ENCODE measurements around the gene SPTLC1.
A peak's percentile ranks its signal among the peaks of the same experiment; 100 is the strongest.

The SPTLC1 gene
- long read RNA-seq, transcript SPTLC1-201 (15 exons, 1,894 nt), result major isoform, 467 of 517 reads
- long read RNA-seq, partial matches to known transcripts, result 7 of 517 reads
- long read RNA-seq, other reads (novel, unspliced or antisense), result 38 of 517 reads

DNA sequence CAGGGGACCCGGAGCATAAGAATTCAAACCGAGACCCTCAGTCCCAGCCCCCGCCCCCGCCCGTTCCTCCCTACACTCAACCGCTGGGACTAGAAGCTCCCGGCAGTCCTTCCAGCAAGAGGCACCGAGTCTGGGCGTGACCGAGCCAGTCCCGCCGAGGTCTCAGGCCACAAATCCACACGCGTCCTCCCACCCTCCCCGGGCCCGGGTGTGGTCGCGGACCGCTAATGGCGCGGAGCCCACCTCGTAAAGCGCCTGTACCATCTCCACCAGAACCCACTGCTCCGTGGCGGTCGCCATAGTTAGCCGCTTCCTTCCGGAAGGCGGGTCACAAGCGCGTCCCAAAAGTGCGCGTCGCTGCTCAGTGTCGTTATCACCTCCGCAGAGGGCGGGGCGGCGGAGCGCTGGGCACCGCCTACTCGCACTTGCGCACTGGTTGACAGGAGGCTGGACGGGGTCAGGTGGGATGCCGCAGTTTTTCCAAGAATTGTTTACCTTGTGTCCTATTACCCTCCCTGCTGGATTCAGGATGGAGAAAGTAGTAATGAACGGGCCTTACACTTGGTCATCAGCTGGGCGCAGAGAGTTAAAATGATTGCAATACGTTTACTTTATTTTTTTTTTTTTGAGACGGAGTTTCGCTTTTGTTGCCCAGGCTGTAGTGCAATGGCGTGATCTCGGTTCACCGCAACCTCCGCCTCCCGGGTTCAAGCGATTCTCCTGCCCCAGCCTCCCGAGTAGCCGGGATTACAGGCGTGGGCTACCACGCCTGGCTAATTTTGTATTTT, at the start of gene SPTLC1:
Gene SPTLC1, minus strand, starts transcription at position 343 of the 788 bp plus-strand sequence. Its CDS starts 43 bp downstream, at position 300.
- peak within 1 kb of the TSS; percentile 72 for H3K4me3 ChIP-seq (replicated peaks; ENCODE audit: insufficient read depth, low read length)
- TF ChIP-seq GABPA (IDR thresholded peaks at IDR 0.05; ENCODE audit: low read depth), result peak; percentile 60; the same call in 1 of the 2 replicates
- TF ChIP-seq, protein P1, sequence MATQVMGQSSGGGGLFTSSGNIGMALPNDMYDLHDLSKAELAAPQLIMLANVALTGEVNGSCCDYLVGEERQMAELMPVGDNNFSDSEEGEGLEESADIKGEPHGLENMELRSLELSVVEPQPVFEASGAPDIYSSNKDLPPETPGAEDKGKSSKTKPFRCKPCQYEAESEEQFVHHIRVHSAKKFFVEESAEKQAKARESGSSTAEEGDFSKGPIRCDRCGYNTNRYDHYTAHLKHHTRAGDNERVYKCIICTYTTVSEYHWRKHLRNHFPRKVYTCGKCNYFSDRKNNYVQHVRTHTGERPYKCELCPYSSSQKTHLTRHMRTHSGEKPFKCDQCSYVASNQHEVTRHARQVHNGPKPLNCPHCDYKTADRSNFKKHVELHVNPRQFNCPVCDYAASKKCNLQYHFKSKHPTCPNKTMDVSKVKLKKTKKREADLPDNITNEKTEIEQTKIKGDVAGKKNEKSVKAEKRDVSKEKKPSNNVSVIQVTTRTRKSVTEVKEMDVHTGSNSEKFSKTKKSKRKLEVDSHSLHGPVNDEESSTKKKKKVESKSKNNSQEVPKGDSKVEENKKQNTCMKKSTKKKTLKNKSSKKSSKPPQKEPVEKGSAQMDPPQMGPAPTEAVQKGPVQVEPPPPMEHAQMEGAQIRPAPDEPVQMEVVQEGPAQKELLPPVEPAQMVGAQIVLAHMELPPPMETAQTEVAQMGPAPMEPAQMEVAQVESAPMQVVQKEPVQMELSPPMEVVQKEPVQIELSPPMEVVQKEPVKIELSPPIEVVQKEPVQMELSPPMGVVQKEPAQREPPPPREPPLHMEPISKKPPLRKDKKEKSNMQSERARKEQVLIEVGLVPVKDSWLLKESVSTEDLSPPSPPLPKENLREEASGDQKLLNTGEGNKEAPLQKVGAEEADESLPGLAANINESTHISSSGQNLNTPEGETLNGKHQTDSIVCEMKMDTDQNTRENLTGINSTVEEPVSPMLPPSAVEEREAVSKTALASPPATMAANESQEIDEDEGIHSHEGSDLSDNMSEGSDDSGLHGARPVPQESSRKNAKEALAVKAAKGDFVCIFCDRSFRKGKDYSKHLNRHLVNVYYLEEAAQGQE (IDR thresholded peaks at IDR 0.05; ENCODE audit: insufficient replicate concordance, low read depth), result peak; percentile 53
- TF ChIP-seq SPI1 (IDR thresholded peaks at IDR 0.05; ENCODE audit: borderline replicate concordance, low read depth), result peak; percentile 32; the same call in 1 of the 2 replicates
- peak; percentile 87 for TF ChIP-seq POLR2AphosphoS5 (IDR thresholded peaks at IDR 0.05; ENCODE audit: low read depth)
- TF ChIP-seq, protein P2, sequence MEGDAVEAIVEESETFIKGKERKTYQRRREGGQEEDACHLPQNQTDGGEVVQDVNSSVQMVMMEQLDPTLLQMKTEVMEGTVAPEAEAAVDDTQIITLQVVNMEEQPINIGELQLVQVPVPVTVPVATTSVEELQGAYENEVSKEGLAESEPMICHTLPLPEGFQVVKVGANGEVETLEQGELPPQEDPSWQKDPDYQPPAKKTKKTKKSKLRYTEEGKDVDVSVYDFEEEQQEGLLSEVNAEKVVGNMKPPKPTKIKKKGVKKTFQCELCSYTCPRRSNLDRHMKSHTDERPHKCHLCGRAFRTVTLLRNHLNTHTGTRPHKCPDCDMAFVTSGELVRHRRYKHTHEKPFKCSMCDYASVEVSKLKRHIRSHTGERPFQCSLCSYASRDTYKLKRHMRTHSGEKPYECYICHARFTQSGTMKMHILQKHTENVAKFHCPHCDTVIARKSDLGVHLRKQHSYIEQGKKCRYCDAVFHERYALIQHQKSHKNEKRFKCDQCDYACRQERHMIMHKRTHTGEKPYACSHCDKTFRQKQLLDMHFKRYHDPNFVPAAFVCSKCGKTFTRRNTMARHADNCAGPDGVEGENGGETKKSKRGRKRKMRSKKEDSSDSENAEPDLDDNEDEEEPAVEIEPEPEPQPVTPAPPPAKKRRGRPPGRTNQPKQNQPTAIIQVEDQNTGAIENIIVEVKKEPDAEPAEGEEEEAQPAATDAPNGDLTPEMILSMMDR (IDR thresholded peaks at IDR 0.05; ENCODE audit: insufficient read depth, low read length), result no peak
- DNase-seq (ENCODE audit: low read depth in 1 of 2, low spot score in 1 of 2), result peak; percentile 91 to 93
- H3K27me3 ChIP-seq (ENCODE audit: insufficient read depth, poor library complexity, severe bottlenecking), result no peaks in the 10 kb centered on the region
- H3K27ac ChIP-seq (replicated peaks), result peak within 1 kb of the TSS; percentile 84

DNA sequence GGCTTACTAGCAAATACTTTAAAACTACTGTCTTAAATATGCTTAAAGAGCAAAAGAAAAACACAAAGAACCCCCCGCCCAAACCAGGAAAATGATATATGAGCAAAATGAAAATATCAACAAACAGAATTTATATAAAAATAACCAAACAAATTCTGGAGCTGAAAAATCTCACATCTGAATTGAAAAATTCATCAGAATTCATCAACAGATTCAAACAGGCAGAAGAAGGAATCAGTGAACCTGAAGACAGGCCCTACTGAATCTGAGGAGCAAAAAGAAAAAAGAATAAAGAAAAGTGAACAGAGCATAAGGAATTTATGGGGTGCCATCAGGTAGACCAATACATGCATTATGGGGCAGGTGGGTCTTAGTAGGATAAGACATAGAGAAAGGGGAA, 49.8 kb upstream of the SPTLC1 start:
- Histone ChIP-seq H3K27ac (replicated peaks) (no peak overlapping the region), H3K27me3 (ENCODE audit: insufficient read depth, poor library complexity, severe bottlenecking) (no peaks in the 10 kb centered on the region), H3K4me3 (replicated peaks; ENCODE audit: insufficient read depth, low read length) (no peak overlapping the region)
- TF ChIP-seq SPI1 (IDR thresholded peaks at IDR 0.05; ENCODE audit: borderline replicate concordance, low read depth) (no peak), GABPA (IDR thresholded peaks at IDR 0.05; ENCODE audit: low read depth) (no peak), POLR2AphosphoS5 (IDR thresholded peaks at IDR 0.05; ENCODE audit: low read depth) (no peak)
- TF ChIP-seq, protein P2 (IDR thresholded peaks at IDR 0.05; ENCODE audit: insufficient read depth, low read length), result no peak
- TF ChIP-seq, protein P1 (IDR thresholded peaks at IDR 0.05; ENCODE audit: insufficient replicate concordance, low read depth), result no peak
- no peak for DNase-seq (ENCODE audit: low read depth in 1 of 2, low spot score in 1 of 2)

DNA sequence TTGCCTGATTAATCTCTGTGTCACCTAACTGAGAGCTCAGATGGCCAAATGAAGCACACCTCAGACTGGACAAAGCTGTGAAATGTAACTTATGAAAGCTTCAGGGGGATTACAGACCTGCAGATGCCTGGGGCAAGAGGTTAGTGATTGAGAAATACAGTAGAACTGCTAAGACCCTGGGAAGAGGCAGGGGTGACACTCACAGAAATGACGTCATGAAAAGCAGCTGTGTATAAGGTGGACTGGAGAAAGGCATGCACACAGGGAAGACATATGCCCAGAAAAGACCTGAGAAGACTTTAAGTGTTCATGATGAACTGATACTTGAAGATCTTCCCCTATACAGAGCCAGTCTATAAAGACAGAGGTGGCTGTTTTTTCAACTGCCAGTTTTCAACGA, 49.3 kb upstream of the SPTLC1 start:
- TF ChIP-seq SPI1 (IDR thresholded peaks at IDR 0.05; ENCODE audit: borderline replicate concordance, low read depth) (no peak), GABPA (IDR thresholded peaks at IDR 0.05; ENCODE audit: low read depth) (no peak), POLR2AphosphoS5 (IDR thresholded peaks at IDR 0.05; ENCODE audit: low read depth) (no peak)
- TF ChIP-seq, protein P2 (IDR thresholded peaks at IDR 0.05; ENCODE audit: insufficient read depth, low read length), result no peak
- TF ChIP-seq, protein P1 (IDR thresholded peaks at IDR 0.05; ENCODE audit: insufficient replicate concordance, low read depth), result no peak
- DNase-seq (ENCODE audit: low read depth in 1 of 2, low spot score in 1 of 2), result no peak
- no peaks in the 10 kb centered on the region for H3K27me3 ChIP-seq (ENCODE audit: insufficient read depth, poor library complexity, severe bottlenecking)
- H3K27ac ChIP-seq (replicated peaks), result no peak overlapping the region
- no peak overlapping the region for H3K4me3 ChIP-seq (replicated peaks; ENCODE audit: insufficient read depth, low read length)

Measured in HL-60 (cell line).